Endothelial cell of umbilical vein (primary cell): ENCODE data around the gene ARL5B. TPM values are rescaled to one million over a fixed set of nuclear protein-coding genes. Genes with fewer than 3 reads are reported as not detected.

Source experiments
- BruUV-seq: library from RNA; stranded (reverse); fragments of 400-500 nt; replicated peaks from 2 replicates; lab custom pipeline; 2021; lab: Mats Ljungman, UMichigan
- CTCF ChIA-PET: fragments of 300-600, 350-600 bp; sonication (Branson Sonifier 250); formaldehyde crosslinking; loops from one replicate; lab custom pipeline; 2021; ENCODE audit warnings: antibody characterized with exemption, inconsistent platforms; lab: Charles Lee
- POLR2A ChIA-PET: fragments of 300-600, 350-600 bp; sonication (Branson Sonifier 250); formaldehyde crosslinking; loops from one replicate; lab custom pipeline; 2021; ENCODE audit warnings: antibody characterized with exemption, inconsistent platforms; lab: Charles Lee
- DNase-seq: peaks from one replicate; pipeline ENCODE4 v3.0.0-alpha.2; 2011; ENCODE audit warnings: low read depth, low spot score
- FAIRE-seq: peaks from 2 replicates; lab custom pipeline; 2011; peaks lifted over from hg19 to GRCh38; lab: Jason Lieb, UNC
- H2AFZ ChIP-seq: 2 replicates; pipeline ENCODE4 v1.6.0; 2012; ENCODE audit warnings: low read depth, low read length, control low read depth, inconsistent platforms
- H3K27ac ChIP-seq: 2 replicates; pipeline ENCODE4 v1.5.1; 2011; ENCODE audit warnings: low read depth, mild to moderate bottlenecking, control low read depth, low read length, moderate library complexity; ENCODE audit not compliant: insufficient read depth
- H3K27me3 ChIP-seq, 2 experiments: 2 replicates each; pipeline versions ENCODE4 v1.6.0 to v1.6.1; 2011; ENCODE audit warnings: low read length in 2 of 2, mixed read lengths in 1 of 2; ENCODE audit not compliant: control insufficient read depth in 2 of 2, insufficient read depth in 2 of 2
- H3K36me3 ChIP-seq, 2 experiments: 2 replicates in 1 of 2; 3 replicates in 1 of 2; pipeline ENCODE4 v1.5.1; 2011; ENCODE audit warnings: low read length in 2 of 2, mild to moderate bottlenecking in 1 of 2, moderate library complexity in 1 of 2; ENCODE audit not compliant: control insufficient read depth in 2 of 2, insufficient read depth in 2 of 2; ENCODE audit errors: extremely low read depth in 1 of 2
- H3K4me1 ChIP-seq: 3 replicates; pipeline ENCODE4 v1.5.1; 2011; ENCODE audit warnings: mild to moderate bottlenecking, low read length; ENCODE audit not compliant: control insufficient read depth, insufficient read depth; ENCODE audit errors: extremely low read depth
- H3K4me2 ChIP-seq: 2 replicates; pipeline ENCODE4 v1.6.1; 2011; ENCODE audit warnings: low read length, control low read depth, mixed read lengths; ENCODE audit not compliant: insufficient read depth
- H3K4me3 ChIP-seq, 3 experiments: fragments of 200-600 bp in 1 of 3; sonication (generic), shearing (Covaris generic) in 1 of 3; replicated peaks in 1 of 3; 2 replicates each; pipeline ENCODE4 v1.5.1; 2011 to 2016; ENCODE audit warnings: control low read depth in 3 of 3, low read length in 3 of 3, mild to moderate bottlenecking in 2 of 3, inconsistent platforms in 1 of 3, low read depth in 1 of 3, moderate library complexity in 1 of 3; ENCODE audit not compliant: insufficient read depth in 1 of 3
- H3K79me2 ChIP-seq: 2 replicates; pipeline ENCODE4 v1.6.0; 2012; ENCODE audit warnings: low read length, inconsistent platforms; ENCODE audit not compliant: control insufficient read depth, insufficient read depth
- H3K9ac ChIP-seq: replicated peaks from 2 replicates; pipeline ENCODE3; 2011; ENCODE audit warnings: low read length, control low read depth; ENCODE audit not compliant: insufficient read depth; ENCODE audit errors: extremely low read depth
- H3K9me1 ChIP-seq: replicated peaks from 3 replicates; pipeline ENCODE4 v1.6.0; 2011; ENCODE audit warnings: mild to moderate bottlenecking, low read length; ENCODE audit not compliant: control insufficient read depth, insufficient read depth; ENCODE audit errors: extremely low read depth
- H3K9me3 ChIP-seq: replicated peaks from 2 replicates; pipeline ENCODE4 v1.5.1; 2012; ENCODE audit warnings: low read length, inconsistent platforms; ENCODE audit not compliant: control insufficient read depth, insufficient read depth
- H4K20me1 ChIP-seq: replicated peaks from 2 replicates; pipeline ENCODE3; 2011; ENCODE audit warnings: mild to moderate bottlenecking, low read length; ENCODE audit not compliant: control insufficient read depth, insufficient read depth; ENCODE audit errors: extremely low read depth
- FOS ChIP-seq: IDR thresholded peaks from 2 replicates; pipeline ENCODE4 v1.6.1; 2011; ENCODE audit warnings: mild to moderate bottlenecking, low read length, moderate library complexity, borderline replicate concordance; ENCODE audit not compliant: insufficient read depth
- GATA2 ChIP-seq: IDR thresholded peaks from 2 replicates; pipeline ENCODE4 v1.7.0; 2011; ENCODE audit warnings: low read depth, mild to moderate bottlenecking, moderate library complexity, mixed read lengths, low read length; ENCODE audit not compliant: insufficient read length, insufficient read depth
- JUN ChIP-seq: IDR thresholded peaks from 2 replicates; pipeline ENCODE4 v1.6.1; 2011; ENCODE audit warnings: borderline replicate concordance, low read depth; ENCODE audit not compliant: insufficient read length, insufficient read depth
- MYC ChIP-seq: IDR thresholded peaks from one replicate; pipeline ENCODE4 v1.6.1; 2011; ENCODE audit warnings: mild to moderate bottlenecking, low read depth, low read length
- POLR2A ChIP-seq: IDR thresholded peaks from 2 replicates; pipeline ENCODE4 v1.6.1; 2012; ENCODE audit warnings: low read depth, mild to moderate bottlenecking, control low read depth, low read length
- POLR2AphosphoS5 ChIP-seq: IDR thresholded peaks from 2 replicates; pipeline ENCODE4 v1.6.1; 2012; ENCODE audit warnings: low read depth, mild to moderate bottlenecking, control low read depth, low read length, moderate library complexity; ENCODE audit not compliant: insufficient read depth
- dilution Hi-C: fragments of 300-500 bp; cut with MboI; formaldehyde crosslinking; loops from one replicate; pipeline ENCODE4 v1.15.0; 2019; ENCODE audit warnings: low sequenced_read_pairs; ENCODE audit not compliant: extremely low pct_ligation_motif_present
- intact Hi-C: fragments of 100-400 bp; cut with micrococcal nuclease; formaldehyde crosslinking; loops from one replicate; pipeline ENCODE4 v1.10.0; 2022
- polyA plus RNA-seq, 4 experiments: library from polyadenylated mRNA; depleted of rRNA in 3 of 4; stranded (reverse) in 3 of 4; unstranded in 1 of 4; fragments of >200 nt; gene quantifications; 2 replicates each; pipeline versions ENCODE4 v1.2.1 to v1.2.3, GENCODE V29; 2011 to 2012; ENCODE audit warnings: missing spikeins in 1 of 4
- total RNA-seq: library from RNA; stranded (reverse); gene quantifications from 2 replicates; pipeline ENCODE4 v1.2.3, GENCODE V29; 2021
- TF ChIP-seq, protein P1 (sequence below): IDR thresholded peaks from 2 replicates; pipeline ENCODE4 v1.6.1; 2011; ENCODE audit not compliant: insufficient read depth, insufficient read length

Gene ARL5B
- total and polyA plus RNA-seq, 2 donors (not counting 3 experiments of a cell fraction or from before 2014, with no cell fraction given): 5.1 to 19.1 TPM

GRCh38 chr10:18660816-18661431 lies 1.7 kb downstream of the ARL5B start:
- H3K4me1 ChIP-seq: peaks cover 17% of the 10 kb centered on the region
- no peak overlapping the region for H3K27ac ChIP-seq
- peak overlapping the region; percentile 99 for H3K9ac ChIP-seq
- H3K9me3 ChIP-seq: no peaks in the 10 kb centered on the region
- H3K9me1 ChIP-seq: no peaks in the 10 kb centered on the region
- H3K79me2 ChIP-seq: peaks cover 65% of the 10 kb centered on the region
- no peak for TF ChIP-seq POLR2A
- no peak for TF ChIP-seq FOS
- no peak for TF ChIP-seq JUN
- no peak for TF ChIP-seq POLR2AphosphoS5
- no peak for TF ChIP-seq GATA2
- TF ChIP-seq, protein P1, sequence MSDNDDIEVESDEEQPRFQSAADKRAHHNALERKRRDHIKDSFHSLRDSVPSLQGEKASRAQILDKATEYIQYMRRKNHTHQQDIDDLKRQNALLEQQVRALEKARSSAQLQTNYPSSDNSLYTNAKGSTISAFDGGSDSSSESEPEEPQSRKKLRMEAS: no peak
- no peak for TF ChIP-seq MYC
- H3K27me3 ChIP-seq: no peaks in the 10 kb centered on the region
- H3K36me3 ChIP-seq: no peaks in the 10 kb centered on the region
- CTCF ChIA-PET: no interaction called here
- no peaks in the 10 kb centered on the region for H4K20me1 ChIP-seq
- dilution Hi-C loops (no loop called here), intact Hi-C loops (no loop called here)
- peak overlapping the region in 1 of 3 experiments; percentile 96 for H3K4me3 ChIP-seq
- peak overlapping the region; percentile 99 for H3K4me2 ChIP-seq
- FAIRE-seq: no peak
- DNase-seq: no peak
- POLR2A ChIA-PET: interaction anchor here (0.6 kb wide), 1 partner anchor 8 kb away, joined by 10 read pairs; no protein-coding TSS in a partner anchor
- no peak overlapping the region for H2AFZ ChIP-seq
- no TSS peak for BruUV-seq
